Body of pancreas (tissue), 4 donors: ENCODE measurements around the gene TXNDC5.

Experiments
- CTCF ChIP-seq, 7 experiments: fragments of 450-650 bp in 4 of 7; fragments of 200-600 bp in 3 of 7; sonication (generic) in 3 of 7; IDR thresholded peaks; one replicate each; pipeline ENCODE4 v1.5.1; 2016 to 2019; ENCODE audit warnings: antibody characterized with exemption in 7 of 7
- POLR2A ChIP-seq, 3 donors: fragments of 450-650 bp; IDR thresholded peaks; one replicate each; pipeline ENCODE4 v1.6.1; 2016; ENCODE audit warnings: antibody characterized with exemption in 3 of 3, mild to moderate bottlenecking in 2 of 3

- no peak for TF ChIP-seq CTCF (IDR thresholded peaks at IDR 0.05)
- no peak for TF ChIP-seq POLR2A (IDR thresholded peaks at IDR 0.05)
These were observed 6.4 kb upstream of the TXNDC5 start for GRCh38 chr6:7916959-7917358.
